ENCODE results near the gene CS.
"Not testable (repeated sequence)": the region's sequence is repeated elsewhere in the genome, so short reads cannot be mapped to it uniquely, and the experiment has no call there.

The CS gene

GRCh38 chr12:56299853-56300643 lies at the start of gene CS:
Gene CS, minus strand, starts transcription at chr12:56300330. Its CDS starts 129 bp downstream, at chr12:56300201.
- peaks cover 2% of the 10 kb centered on the region for H3K4me1 ChIP-seq (ENCODE audit: insufficient read depth, insufficient read length)
- TF ChIP-seq ZNF274 (IDR thresholded peaks at IDR 0.05; ENCODE audit: low read depth, low read length) (no peak), SUZ12 (IDR thresholded peaks at IDR 0.05; ENCODE audit: extremely low read depth, insufficient read depth, insufficient read length) (no peak), YY1 (IDR thresholded peaks at IDR 0.05; ENCODE audit: insufficient read depth, insufficient read length) (no peak)
- peaks cover 68% of the 10 kb centered on the region for H3K36me3 ChIP-seq (ENCODE audit: insufficient read depth, insufficient read length, low read length)
- peak; percentile 99 for DNase-seq (ENCODE audit: low read depth, low spot score)
- H3K9me3 ChIP-seq (ENCODE audit: insufficient read depth, low read length): no peaks in the 10 kb centered on the region
- peak within 1 kb of the TSS; percentile 86 for H3K4me3 ChIP-seq (ENCODE audit: insufficient read length, low read depth)
- peak within 1 kb of the TSS; percentile 89 for H3K9ac ChIP-seq (ENCODE audit: insufficient read length, low read depth)
- H3K27me3 ChIP-seq (ENCODE audit: insufficient read depth, insufficient read length): no peaks in the 10 kb centered on the region

GRCh38 chr12:56348776-56349175 lies 48.6 kb upstream of the CS start:
- Histone ChIP-seq H3K4me3 (ENCODE audit: insufficient read length, low read depth) (no peak overlapping the region), H3K4me1 (ENCODE audit: insufficient read depth, insufficient read length) (no peaks in the 10 kb centered on the region), H3K36me3 (ENCODE audit: insufficient read depth, insufficient read length, low read length) (peaks cover 69% of the 10 kb centered on the region), H3K27me3 (ENCODE audit: insufficient read depth, insufficient read length) (no peaks in the 10 kb centered on the region), H3K9me3 (ENCODE audit: insufficient read depth, low read length) (no peaks in the 10 kb centered on the region), H3K9ac (ENCODE audit: insufficient read length, low read depth) (no peak overlapping the region)
- TF ChIP-seq ZNF274 (IDR thresholded peaks at IDR 0.05; ENCODE audit: low read depth, low read length) (no peak), SUZ12 (IDR thresholded peaks at IDR 0.05; ENCODE audit: extremely low read depth, insufficient read depth, insufficient read length) (no peak), YY1 (IDR thresholded peaks at IDR 0.05; ENCODE audit: insufficient read depth, insufficient read length) (no peak)
- no peak for DNase-seq (ENCODE audit: low read depth, low spot score)

- not testable (repeated sequence) for H3K9me3 ChIP-seq (ENCODE audit: insufficient read depth, low read length); H3K9ac ChIP-seq (ENCODE audit: insufficient read length, low read depth); DNase-seq (ENCODE audit: low read depth, low spot score); H3K4me3 ChIP-seq (ENCODE audit: insufficient read length, low read depth); H3K4me1 ChIP-seq (ENCODE audit: insufficient read depth, insufficient read length); H3K27me3 ChIP-seq (ENCODE audit: insufficient read depth, insufficient read length)
- peaks cover 79% of the 10 kb centered on the region for H3K36me3 ChIP-seq (ENCODE audit: insufficient read depth, insufficient read length, low read length)
Measured at GRCh38 chr12:56347255-56347654, 47.1 kb upstream of the CS start.

DNA sequence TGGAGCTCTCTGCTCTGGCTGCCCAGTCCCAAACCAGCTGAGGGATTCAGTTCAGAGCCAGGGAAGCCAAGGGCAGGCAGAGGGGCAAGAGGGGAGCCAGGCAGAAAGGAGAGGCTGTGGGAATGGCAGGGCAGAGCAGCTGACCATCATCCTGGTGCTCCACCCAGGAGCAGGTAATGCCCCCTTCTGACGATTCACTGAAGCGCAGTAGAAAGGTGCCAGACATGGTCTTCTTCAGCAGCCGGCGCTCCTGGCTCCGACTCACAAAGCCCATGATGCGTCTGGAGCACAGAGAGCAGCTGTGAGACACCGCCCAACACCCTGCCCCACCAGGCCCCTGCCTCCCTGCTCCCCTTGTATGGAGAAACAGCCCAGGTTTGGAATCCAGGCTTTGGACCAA lies 46.5 kb upstream of the CS start:
- H3K27me3 ChIP-seq (ENCODE audit: insufficient read depth, insufficient read length): no peaks in the 10 kb centered on the region
- no peak for DNase-seq (ENCODE audit: low read depth, low spot score)
- no peak overlapping the region for H3K9ac ChIP-seq (ENCODE audit: insufficient read length, low read depth)
- TF ChIP-seq ZNF274 (IDR thresholded peaks at IDR 0.05; ENCODE audit: low read depth, low read length): no peak
- TF ChIP-seq SUZ12 (IDR thresholded peaks at IDR 0.05; ENCODE audit: extremely low read depth, insufficient read depth, insufficient read length): no peak
- no peak for TF ChIP-seq YY1 (IDR thresholded peaks at IDR 0.05; ENCODE audit: insufficient read depth, insufficient read length)
- H3K4me3 ChIP-seq (ENCODE audit: insufficient read length, low read depth): no peak overlapping the region
- no peaks in the 10 kb centered on the region for H3K4me1 ChIP-seq (ENCODE audit: insufficient read depth, insufficient read length)
- peaks cover 77% of the 10 kb centered on the region for H3K36me3 ChIP-seq (ENCODE audit: insufficient read depth, insufficient read length, low read length)
- H3K9me3 ChIP-seq (ENCODE audit: insufficient read depth, low read length): no peaks in the 10 kb centered on the region

DNA sequence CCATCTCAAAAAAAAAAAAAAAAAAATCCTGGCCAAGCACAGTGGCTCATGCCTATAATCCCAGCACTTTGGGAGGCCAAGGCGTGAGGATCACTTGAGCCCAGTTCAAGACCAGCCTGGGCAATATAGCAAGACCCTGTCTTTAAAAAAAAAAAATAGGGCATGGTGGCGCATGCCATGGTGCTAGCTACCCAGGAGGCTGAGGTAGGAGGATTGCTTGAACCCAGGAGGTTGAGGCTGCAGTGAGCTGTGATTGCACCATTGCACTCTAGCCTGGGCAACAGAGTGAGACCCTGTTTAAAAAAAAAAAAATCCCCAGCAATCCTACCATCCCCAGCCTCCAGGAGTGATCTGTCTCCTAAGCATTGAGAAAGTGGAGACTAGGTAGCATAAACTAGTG lies 42.2 kb upstream of the CS start:
- H3K4me3 ChIP-seq (ENCODE audit: insufficient read length, low read depth); H3K27me3 ChIP-seq (ENCODE audit: insufficient read depth, insufficient read length); H3K9ac ChIP-seq (ENCODE audit: insufficient read length, low read depth); DNase-seq (ENCODE audit: low read depth, low spot score); H3K9me3 ChIP-seq (ENCODE audit: insufficient read depth, low read length): not testable (repeated sequence)
- Histone ChIP-seq H3K4me1 (ENCODE audit: insufficient read depth, insufficient read length) (peaks cover 13% of the 10 kb centered on the region), H3K36me3 (ENCODE audit: insufficient read depth, insufficient read length, low read length) (peaks cover 46% of the 10 kb centered on the region)

DNA sequence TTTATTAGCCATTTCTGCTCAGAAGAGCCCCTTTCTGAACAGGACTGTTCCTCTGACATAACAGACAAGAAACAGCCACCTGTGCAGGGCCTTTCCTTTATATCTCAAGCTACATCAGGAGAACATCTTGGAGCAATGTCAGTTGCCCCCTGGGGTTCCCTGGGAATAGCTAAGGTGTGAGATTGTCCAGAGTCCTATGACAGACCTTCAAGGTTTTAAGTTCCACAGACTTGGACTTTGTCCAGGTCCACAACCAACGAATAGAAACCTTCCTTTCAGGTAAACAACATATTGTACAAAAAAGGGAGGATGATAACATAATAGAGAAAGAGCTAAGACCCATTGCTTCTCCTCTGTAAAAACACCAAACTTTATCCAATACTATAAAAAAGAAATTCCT lies 41.5 kb upstream of the CS start:
- H3K4me1 ChIP-seq (ENCODE audit: insufficient read depth, insufficient read length): peaks cover 14% of the 10 kb centered on the region
- TF ChIP-seq SUZ12 (IDR thresholded peaks at IDR 0.05; ENCODE audit: extremely low read depth, insufficient read depth, insufficient read length) (no peak), YY1 (IDR thresholded peaks at IDR 0.05; ENCODE audit: insufficient read depth, insufficient read length) (no peak), ZNF274 (IDR thresholded peaks at IDR 0.05; ENCODE audit: low read depth, low read length) (no peak)
- H3K4me3 ChIP-seq (ENCODE audit: insufficient read length, low read depth): no peak overlapping the region
- no peaks in the 10 kb centered on the region for H3K27me3 ChIP-seq (ENCODE audit: insufficient read depth, insufficient read length)
- no peaks in the 10 kb centered on the region for H3K9me3 ChIP-seq (ENCODE audit: insufficient read depth, low read length)
- H3K9ac ChIP-seq (ENCODE audit: insufficient read length, low read depth): no peak overlapping the region
- H3K36me3 ChIP-seq (ENCODE audit: insufficient read depth, insufficient read length, low read length): peaks cover 39% of the 10 kb centered on the region
- DNase-seq (ENCODE audit: low read depth, low spot score): no peak

GRCh38 chr12:56339158-56339422 lies 39.0 kb upstream of the CS start:
- TF ChIP-seq YY1 (IDR thresholded peaks at IDR 0.05; ENCODE audit: insufficient read depth, insufficient read length) (no peak), ZNF274 (IDR thresholded peaks at IDR 0.05; ENCODE audit: low read depth, low read length) (no peak), SUZ12 (IDR thresholded peaks at IDR 0.05; ENCODE audit: extremely low read depth, insufficient read depth, insufficient read length) (no peak)
- no peak for DNase-seq (ENCODE audit: low read depth, low spot score)
- no peak overlapping the region for H3K4me3 ChIP-seq (ENCODE audit: insufficient read length, low read depth)
- H3K9me3 ChIP-seq (ENCODE audit: insufficient read depth, low read length): no peaks in the 10 kb centered on the region
- H3K27me3 ChIP-seq (ENCODE audit: insufficient read depth, insufficient read length): no peaks in the 10 kb centered on the region
- H3K4me1 ChIP-seq (ENCODE audit: insufficient read depth, insufficient read length): peaks cover 16% of the 10 kb centered on the region
- H3K36me3 ChIP-seq (ENCODE audit: insufficient read depth, insufficient read length, low read length): peaks cover 23% of the 10 kb centered on the region
- H3K9ac ChIP-seq (ENCODE audit: insufficient read length, low read depth): peak overlapping the region; percentile 57

Measured in NT2/D1 (cell line).